ENCODE results near the gene SSC5D. TPM values are rescaled to one million over a fixed set of nuclear protein-coding genes. Genes with fewer than 3 reads are reported as not detected.
"Not testable (repeated sequence)": the region's sequence is repeated elsewhere in the genome, so short reads cannot be mapped to it uniquely, and the experiment has no call there.

Gene SSC5D
- total RNA-seq: under 1 TPM; 0.39 to 0.53 TPM

DNA sequence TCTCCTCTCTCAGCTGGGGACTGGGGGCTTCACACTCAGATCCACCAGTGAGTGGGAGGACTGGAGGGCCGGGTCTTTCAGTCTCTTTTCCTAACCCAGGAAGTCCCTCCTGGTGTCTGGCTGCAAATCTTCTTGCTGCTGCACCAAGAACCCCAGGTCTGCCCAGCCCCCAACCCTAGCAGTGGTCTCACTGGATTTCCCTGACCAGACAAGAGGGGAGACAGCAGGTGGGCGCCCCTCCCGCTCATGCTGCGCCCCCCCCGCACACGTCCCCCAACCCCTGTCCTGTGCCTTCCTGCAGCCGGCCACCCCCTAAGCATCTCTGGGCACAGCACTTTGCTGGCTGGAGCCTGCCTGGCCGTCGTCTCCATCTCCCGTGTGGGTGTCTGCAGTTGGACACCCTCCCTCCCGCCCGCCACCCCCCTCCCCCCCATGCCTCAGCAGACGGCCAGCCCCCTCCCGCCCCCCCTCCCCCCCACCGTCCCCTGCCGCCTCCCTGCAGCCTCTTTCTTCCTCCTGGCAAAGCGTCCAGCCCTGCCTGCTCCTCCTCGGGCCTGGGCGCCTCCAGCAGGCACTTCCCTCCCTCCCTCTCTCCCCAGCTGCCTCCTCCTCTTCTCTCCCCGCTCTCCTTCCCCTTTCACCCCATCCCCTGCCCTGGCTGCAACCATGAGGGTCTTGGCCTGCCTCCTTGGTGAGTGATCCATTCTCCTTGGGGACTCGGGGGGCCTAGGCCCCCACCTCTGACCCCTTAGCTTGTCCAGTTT lies at the start of gene SSC5D:
Gene SSC5D, plus strand, starts transcription at position 513 of the 764 bp plus-strand sequence. Its CDS starts 154 bp downstream, at position 667.
- DNase-seq (ENCODE audit: low spot score in 2 of 2): no peak
- no peaks in the 10 kb centered on the region for H3K9me3 Mint-ChIP-seq
- peak within 1 kb of the TSS in 1 of 2 donors; percentile 90 for H3K27ac Mint-ChIP-seq
- H3K36me3 Mint-ChIP-seq: no peaks in the 10 kb centered on the region
- no peak for ATAC-seq

DNA sequence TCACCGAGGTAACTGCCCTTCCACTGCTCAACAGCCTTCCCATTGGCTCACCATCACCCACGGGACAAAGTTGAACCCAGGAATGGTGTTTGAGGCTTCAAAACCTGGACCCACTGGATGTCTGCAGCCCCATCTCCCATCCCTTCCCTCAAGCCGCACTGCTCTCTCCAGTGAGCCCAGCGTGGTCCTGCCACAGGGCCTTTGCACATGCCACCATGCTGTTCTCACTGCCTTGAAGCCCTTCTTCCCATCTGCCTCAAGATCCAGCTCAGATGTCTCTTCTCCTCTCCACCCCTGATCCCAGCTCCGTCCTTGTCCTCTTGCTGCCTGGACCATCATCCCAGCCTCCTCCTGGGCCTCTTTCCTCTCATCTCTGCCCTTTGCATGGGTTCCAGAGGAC lies 49.2 kb upstream of the SSC5D start:
- no peak for DNase-seq (ENCODE audit: low spot score in 2 of 2)
- Mint-ChIP-seq H3K27ac (no peak overlapping the region), H3K9me3 (no peaks in the 10 kb centered on the region), H3K36me3 (peaks cover 7 to 11% of the 10 kb centered on the region in 2 donors)
- no peak for ATAC-seq

DNA sequence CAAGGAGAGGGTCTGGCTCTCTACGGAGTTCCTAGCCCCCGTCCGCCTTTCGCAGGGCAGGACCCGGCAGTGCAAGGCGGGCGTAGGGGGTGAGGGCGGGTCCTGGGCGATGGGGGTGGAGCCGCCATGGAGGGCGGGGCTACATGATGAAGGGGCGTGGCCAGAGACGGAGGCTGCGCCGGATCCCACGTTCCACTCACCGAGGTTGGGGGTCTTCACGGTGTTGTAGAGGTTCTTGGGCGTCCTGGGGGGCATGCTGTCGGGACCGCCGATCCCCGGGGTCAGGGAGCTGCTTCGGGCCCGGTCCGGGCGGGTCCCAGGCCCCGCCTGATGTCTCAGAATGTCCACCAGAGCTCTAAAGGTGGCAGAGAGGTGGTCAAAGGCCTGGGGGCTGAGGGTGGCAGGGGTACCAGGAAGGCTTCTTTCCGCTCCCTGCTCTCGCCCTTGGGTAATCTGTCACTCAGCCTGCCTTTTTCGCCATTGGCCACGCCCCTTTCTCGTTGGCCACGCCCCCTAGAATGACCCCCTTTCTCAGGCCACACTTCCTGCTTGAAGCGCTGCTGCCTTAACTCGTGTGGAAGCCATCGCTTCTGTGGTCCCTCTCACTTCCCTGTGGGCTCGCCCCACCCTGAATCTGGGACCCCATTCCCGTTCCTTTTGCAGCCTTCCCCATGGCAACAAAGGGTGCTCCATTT lies 47.7 kb upstream of the SSC5D start:
- H3K36me3 Mint-ChIP-seq: peaks cover 7 to 11% of the 10 kb centered on the region in 2 donors
- H3K9me3 Mint-ChIP-seq: no peaks in the 10 kb centered on the region
- ATAC-seq (peak in 1 of 2 donors; percentile 49), DNase-seq (ENCODE audit: low spot score in 2 of 2) (no peak)
- no peak overlapping the region for H3K27ac Mint-ChIP-seq

DNA sequence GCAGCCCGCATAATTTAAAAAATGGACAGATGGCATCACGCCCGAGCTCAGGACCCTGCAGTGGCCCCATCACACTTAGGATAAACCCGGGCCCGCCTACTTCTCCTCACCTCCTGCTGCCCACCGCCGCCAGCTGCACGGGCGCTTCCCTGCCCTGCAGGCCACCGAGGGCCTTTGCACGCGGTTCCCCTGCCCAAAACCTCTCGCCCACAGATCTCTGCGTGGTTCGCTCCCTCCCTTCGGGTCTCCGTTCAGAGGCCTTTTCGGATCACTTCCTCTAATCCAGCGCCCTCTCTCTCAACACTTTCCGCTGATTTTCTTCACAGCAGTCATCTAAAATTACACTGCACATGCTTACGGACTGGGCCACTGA lies 46.9 kb upstream of the SSC5D start:
- Mint-ChIP-seq H3K9me3 (no peaks in the 10 kb centered on the region), H3K36me3 (peaks cover 7 to 11% of the 10 kb centered on the region in 2 donors), H3K27ac (no peak overlapping the region)
- ATAC-seq: no peak
- no peak for DNase-seq (ENCODE audit: low spot score in 2 of 2)

DNA sequence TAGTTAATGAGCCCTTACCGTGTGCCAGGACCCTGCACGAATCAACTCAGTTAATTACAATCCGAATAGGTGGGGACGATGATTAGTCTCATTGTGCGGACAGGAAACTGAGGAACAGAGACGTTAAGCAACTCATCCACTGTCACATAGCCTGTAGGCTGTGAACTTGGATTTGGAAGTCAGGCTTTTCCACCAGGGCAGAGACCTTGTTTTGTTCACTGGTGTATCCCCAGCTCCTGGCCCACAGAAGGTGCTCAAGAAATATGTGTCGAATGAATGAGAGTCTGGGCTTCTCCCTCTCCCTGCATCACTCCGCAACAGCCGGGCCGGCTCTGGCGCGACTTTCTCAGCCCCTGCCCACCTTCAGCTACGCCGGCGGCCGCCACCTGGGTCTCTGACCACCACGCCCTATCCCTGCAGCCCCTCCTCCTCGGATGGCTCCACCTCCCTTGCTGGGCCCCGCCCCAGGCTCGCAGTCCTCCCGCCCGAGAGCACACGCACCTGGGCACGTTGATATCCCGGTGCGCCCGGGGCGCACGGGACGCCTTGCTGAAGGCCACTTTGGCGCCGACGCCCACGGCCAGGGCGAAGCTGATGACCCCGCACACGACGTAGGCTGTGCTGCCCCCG lies 46.4 kb upstream of the SSC5D start:
- ATAC-seq: peak in 1 of 2 donors; percentile 54
- H3K36me3 Mint-ChIP-seq: peaks cover 7 to 11% of the 10 kb centered on the region in 2 donors
- H3K9me3 Mint-ChIP-seq: no peaks in the 10 kb centered on the region

DNA sequence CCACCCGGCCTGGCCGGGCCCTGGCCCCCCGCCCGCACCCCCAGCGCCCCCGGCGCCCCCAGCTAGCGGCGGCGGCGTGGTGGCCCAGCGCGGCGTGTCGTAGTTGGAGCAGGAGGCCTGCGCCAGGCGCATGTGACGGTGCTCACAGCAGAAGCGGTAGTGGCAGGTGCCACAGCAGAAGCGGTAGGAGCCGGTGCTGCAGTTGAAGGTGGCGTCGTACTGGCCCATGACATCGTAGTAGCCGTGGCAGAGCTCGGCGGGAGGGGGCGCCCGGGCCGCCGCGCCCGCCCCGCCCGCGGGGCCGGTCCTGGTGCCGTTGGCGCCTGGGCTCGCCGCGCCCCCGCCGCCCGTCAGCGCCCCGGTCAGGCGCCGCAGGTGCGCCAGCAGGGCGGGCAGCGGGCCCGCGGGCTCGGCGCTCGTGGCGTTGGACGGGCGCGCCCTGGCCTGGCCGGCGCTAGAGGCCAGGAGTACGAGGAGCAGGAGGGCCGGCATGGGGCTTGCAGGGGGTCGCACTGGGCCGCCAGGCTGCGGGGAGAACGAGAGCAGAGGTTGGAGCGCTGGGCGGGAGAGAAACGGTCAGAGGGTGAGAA lies 45.8 kb upstream of the SSC5D start:
- Mint-ChIP-seq H3K36me3 (peaks cover 7 to 11% of the 10 kb centered on the region in 2 donors), H3K27ac (no peak overlapping the region), H3K9me3 (no peaks in the 10 kb centered on the region)
- DNase-seq (ENCODE audit: low spot score in 2 of 2) (no peak), ATAC-seq (peak in 1 of 2 donors; percentile 39)

More for the DNA sequence above, 46.4 kb upstream of the SSC5D start:
- H3K27ac Mint-ChIP-seq: no peak overlapping the region
- no peak for DNase-seq (ENCODE audit: low spot score in 2 of 2)

DNA sequence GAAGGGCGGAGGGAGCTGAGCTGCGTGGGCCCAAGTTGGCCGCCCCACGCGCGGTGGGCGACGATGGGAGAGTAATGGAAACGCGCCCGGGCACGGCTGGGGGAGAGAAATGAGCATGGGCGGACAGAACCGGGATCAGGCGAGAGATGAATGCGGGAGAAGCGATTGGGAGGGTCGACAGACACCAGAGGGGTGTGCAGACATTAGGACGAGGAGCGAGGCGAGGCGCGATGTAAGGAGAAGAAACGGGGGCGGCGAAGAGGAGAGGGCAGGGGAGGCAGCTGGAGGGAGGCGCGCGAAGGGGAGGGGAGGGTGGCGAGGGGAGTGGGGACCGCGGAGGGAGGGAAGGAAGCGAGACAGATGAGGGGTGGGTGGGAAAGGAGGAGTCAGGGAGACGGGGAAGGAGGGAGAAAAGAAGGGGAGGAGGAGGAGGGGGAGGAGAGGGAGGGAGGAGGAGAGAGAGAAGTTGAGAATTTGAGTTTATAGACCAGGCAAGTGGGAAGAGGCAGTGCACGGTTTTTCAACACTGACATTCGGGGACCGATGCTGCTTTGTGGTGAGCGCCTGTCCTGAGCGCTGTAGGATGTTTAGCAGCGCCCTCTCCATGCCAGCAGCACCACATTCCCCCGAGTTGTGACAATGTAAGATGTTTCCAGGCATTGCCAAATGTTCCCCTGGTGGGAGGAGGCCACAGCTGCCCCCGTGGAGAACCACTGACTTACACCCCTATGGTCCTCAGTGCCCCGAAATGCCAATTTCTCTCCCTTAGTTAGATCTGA lies 45.0 kb upstream of the SSC5D start, which contains the start of gene SHISA7:
Gene SHISA7, minus strand, starts transcription at position 256 of the 779 bp plus-strand sequence. CDS start 437 bp downstream, outside the sequence.
- H3K36me3 Mint-ChIP-seq: peaks cover 7 to 11% of the 10 kb centered on the region in 2 donors
- ATAC-seq (no peak), DNase-seq (ENCODE audit: low spot score in 2 of 2) (no peak)
- H3K9me3 Mint-ChIP-seq: no peaks in the 10 kb centered on the region
- no peak within 1 kb of the TSS for H3K27ac Mint-ChIP-seq

DNA sequence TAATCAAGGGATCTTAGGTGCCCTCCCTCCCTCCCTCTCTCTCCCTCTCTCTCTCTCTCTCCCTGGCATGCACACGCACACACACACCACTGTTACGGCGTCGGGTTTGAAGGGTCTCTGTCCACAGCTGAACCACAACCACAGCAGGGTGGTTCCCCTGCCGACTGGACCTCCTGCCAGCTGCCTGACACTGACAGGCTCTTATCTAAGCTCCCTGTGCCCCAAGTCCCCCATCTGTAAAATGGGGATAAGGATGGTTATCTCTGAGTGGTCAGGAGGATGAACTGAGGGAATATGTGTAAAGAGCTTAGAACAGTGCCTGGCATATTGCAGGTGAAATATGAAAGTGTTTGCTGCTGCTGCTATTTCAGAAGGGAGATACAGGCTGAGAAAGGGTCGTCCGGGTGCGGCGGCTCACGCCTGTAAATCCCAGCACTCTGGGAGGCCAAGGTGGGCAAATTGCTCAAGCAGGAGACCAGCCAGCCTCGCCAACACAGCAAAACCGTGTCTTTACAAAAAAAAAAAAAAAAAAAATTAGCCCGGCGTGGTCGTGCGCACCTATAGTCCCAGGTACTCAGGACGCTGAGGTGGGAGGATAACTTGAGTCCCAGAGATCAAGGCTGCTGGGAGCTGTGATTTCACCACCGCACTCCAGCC lies 44.3 kb upstream of the SSC5D start:
- Mint-ChIP-seq H3K27ac (no peak overlapping the region), H3K36me3 (peaks cover 7 to 11% of the 10 kb centered on the region in 2 donors), H3K9me3 (no peaks in the 10 kb centered on the region)
- DNase-seq (ENCODE audit: low spot score in 2 of 2) (no peak), ATAC-seq (no peak)

DNA sequence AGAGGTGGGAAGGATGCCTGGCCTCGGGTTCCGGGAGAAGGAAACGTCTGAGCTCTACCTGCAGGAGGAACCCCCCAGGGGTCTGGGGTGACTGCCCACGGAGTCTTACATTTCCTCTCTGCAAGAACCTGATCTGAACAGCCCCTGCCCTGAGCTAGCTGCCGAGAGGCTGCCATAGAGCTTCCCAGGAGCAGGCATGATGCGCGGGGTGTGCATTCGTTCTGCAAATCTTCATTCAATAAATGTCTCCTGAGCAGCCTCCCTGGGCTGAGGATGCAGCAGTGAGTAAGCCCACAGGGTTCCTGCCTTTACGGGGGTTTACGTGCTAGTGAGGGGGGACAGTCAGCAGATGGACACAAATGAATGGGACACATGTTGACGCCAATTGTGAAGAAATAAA lies 43.6 kb upstream of the SSC5D start:
- no peaks in the 10 kb centered on the region for H3K9me3 Mint-ChIP-seq
- ATAC-seq: no peak
- no peak overlapping the region for H3K27ac Mint-ChIP-seq
- peaks cover 7 to 11% of the 10 kb centered on the region in 2 donors for H3K36me3 Mint-ChIP-seq
- DNase-seq (ENCODE audit: low spot score in 2 of 2): no peak

DNA sequence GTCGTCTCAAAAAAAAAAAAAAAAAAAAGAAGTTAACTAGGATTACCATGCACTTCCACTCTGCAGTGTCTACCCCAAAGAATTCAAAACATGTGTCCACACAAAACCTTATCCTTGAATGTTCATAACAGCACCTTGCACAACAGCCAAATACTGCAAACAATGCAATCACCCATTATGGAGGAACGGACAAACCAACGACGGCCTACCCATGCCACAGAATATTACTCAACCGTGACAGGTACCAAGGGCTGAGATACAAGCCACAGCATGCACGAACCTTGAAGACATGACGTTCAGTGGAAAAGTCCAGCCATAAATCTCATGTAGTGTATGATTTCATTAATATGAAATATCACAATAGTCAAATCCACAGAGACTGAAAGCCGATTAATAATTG lies 42.2 kb upstream of the SSC5D start:
- ATAC-seq: no peak
- Mint-ChIP-seq H3K27ac (no peak overlapping the region), H3K36me3 (peaks cover 7% of the 10 kb centered on the region in 2 donors), H3K9me3 (no peaks in the 10 kb centered on the region)
- no peak for DNase-seq (ENCODE audit: low spot score in 2 of 2)

DNA sequence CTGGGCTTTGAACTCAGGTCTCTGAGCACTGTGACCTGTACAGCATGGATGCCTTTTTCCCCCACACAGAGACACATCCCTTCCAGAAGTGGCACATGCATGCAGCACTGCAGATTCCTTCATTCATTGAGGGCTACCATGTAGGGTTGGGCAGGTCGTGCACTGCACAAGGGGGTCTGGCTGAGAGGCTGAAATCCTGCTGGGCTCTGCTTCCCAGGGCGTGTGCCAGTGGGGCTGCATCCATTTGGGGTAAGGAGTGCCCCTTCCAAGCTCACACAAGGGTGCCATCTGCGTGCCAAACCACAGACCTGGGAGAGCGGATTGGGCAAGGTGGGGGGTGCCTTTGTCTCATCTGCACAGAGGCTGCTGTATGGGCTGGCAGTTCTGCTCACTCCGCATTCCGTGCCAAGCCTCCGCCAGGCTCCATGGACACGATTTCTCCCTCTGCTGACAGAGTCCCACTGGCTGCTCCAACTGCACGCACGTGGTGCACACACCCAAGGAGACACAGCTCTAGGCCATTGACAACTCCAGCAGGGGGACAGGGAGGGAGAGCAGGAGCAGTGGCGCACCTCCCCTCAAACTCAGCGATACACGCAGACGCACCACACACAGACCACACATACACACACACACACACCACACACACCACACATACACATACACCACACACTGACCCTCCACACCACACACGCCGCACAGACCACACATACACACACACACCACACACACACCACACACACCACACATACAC lies 40.6 kb upstream of the SSC5D start:
- peak; percentile 19 to 69 for ATAC-seq
- DNase-seq (ENCODE audit: low spot score in 2 of 2): no peak
- Mint-ChIP-seq H3K36me3 (no peaks in the 10 kb centered on the region), H3K9me3 (no peaks in the 10 kb centered on the region), H3K27ac (no peak overlapping the region)

DNA sequence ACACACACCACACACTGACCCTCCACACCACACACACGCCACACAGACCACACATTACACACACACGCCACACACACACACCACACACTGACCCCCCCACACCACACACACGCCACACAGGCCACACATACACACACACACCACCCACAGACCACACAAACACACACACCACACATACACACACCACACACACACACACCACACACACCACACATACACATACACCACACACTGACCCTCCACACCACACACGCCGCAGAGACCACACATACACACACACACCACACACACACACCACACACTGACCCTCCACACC lies 40.1 kb upstream of the SSC5D start:
- not testable (repeated sequence) for H3K27ac Mint-ChIP-seq; H3K36me3 Mint-ChIP-seq; H3K9me3 Mint-ChIP-seq; DNase-seq (ENCODE audit: low spot score in 2 of 2); ATAC-seq

DNA sequence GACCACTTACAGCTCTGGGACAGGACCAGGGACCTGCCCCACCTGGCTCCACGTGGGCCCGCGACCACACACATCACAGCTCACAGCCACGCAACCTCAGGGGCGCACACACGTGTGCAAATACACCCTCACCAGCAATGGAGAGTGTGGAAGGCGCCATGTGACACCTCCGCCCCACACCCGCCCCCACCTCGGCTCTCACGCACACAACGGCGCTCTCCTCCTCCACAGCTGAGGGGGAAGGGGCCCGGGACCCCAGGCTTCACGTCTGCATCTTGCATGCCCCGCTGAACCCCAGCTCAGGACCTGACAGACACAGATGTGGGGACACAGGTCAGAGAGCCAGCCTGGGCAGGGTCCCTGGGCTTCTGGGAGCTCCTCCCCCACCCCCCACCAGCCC lies 38.8 kb upstream of the SSC5D start:
- Mint-ChIP-seq H3K36me3 (peaks cover 0 to 5% of the 10 kb centered on the region in 2 donors), H3K9me3 (no peaks in the 10 kb centered on the region), H3K27ac (no peak overlapping the region)
- DNase-seq (ENCODE audit: low spot score in 2 of 2): no peak
- peak in 1 of 2 donors; percentile 15 for ATAC-seq

DNA sequence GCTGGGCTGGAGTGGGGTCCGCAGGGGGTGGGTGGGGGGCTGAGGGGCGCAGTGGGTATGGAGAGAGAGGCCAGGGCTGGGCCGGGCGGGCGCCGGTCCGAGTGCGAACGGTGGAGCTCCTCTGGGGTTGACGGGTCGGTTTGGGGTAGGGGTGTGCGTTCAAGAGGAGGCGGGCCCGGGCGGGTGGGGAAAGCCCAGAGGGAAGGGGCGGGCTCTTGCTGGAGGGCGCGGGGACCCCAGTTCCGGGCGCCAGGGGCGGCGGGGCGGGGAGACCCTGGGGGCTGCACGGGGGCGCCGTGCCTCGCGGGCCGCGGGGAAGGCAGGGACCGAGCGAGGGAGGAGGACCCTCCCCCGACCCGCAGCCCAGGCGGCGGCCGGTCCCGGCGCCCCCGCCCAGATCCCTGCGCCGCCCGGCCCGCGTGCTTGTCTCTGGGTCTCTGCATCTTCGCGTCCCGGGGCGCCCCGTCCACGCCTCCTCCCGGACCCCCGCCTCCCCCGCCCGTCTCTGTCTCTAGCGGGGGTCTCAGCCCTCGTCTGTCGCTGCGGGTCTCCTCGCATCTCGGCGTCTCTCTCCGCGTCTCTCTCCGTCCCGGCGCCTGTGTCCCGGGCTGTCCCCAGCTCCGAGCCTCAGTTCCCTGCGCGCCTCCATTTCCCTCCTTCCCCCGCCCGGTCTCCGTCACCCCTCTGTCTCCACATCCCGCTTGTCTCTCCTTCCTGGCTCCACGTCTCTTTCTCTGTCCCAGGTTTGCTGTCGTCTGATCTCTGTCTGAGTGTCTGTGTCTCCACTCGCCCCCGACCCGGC lies 36.9 kb upstream of the SSC5D start:
- DNase-seq (ENCODE audit: low spot score in 2 of 2): no peak
- Mint-ChIP-seq H3K27ac (no peak overlapping the region), H3K36me3 (peaks cover 0 to 5% of the 10 kb centered on the region in 2 donors), H3K9me3 (no peaks in the 10 kb centered on the region)
- peak in 1 of 2 donors; percentile 24 for ATAC-seq
